A549 (cell line): ENCODE results near the gene DNAJC16.

ENCODE experiments used
- CBX8 ChIP-seq: fragments of 200-600 bp; sonication (generic); IDR thresholded peaks from 2 replicates; pipeline ENCODE4 v1.6.1; 2016
- CTCF ChIP-seq: fragments of >200 bp; sonication (Bioruptor Twin); formaldehyde crosslinking; IDR thresholded peaks from 3 replicates; pipeline ENCODE4 v1.5.1; 2016
- E2F6 ChIP-seq: IDR thresholded peaks from 2 replicates; pipeline ENCODE4 v1.6.1; 2012; ENCODE audit warnings: low read depth, borderline replicate concordance
- EP300 ChIP-seq, 2 experiments: fragments of >200 bp; sonication (Bioruptor Twin); formaldehyde crosslinking; IDR thresholded peaks; 2 replicates in 1 of 2; 3 replicates in 1 of 2; pipeline ENCODE4 v1.6.1; 2016 to 2017
- GATA3 ChIP-seq: IDR thresholded peaks from 2 replicates; pipeline ENCODE4 v1.6.1; 2012; ENCODE audit warnings: borderline replicate concordance
- NFE2L2 ChIP-seq: fragments of 150-350 bp; conservative IDR thresholded peaks from 2 replicates; pipeline ENCODE4 v1.6.1; 2014; ENCODE audit warnings: low read length
- POLR2A ChIP-seq: IDR thresholded peaks from 2 replicates; pipeline ENCODE4 v1.6.1; 2012; ENCODE audit warnings: mild to moderate bottlenecking, low read length
- POLR2AphosphoS2 ChIP-seq: conservative IDR thresholded peaks from 2 replicates; pipeline ENCODE4 v1.6.1; 2012; ENCODE audit warnings: low read length, improper control_type of control experiment, inconsistent platforms
- RAD21 ChIP-seq, 2 experiments: fragments of >200 bp in 1 of 2; sonication (Bioruptor Twin) in 1 of 2; formaldehyde crosslinking in 1 of 2; IDR thresholded peaks in 1 of 2; conservative IDR thresholded peaks in 1 of 2; 2 replicates in 1 of 2; 3 replicates in 1 of 2; pipeline ENCODE4 v1.6.1; 2012 to 2018; ENCODE audit warnings: inconsistent platforms in 1 of 2
- RCOR1 ChIP-seq: fragments of 150-350 bp; IDR thresholded peaks from 2 replicates; pipeline ENCODE4 v1.6.1; 2014; ENCODE audit warnings: antibody characterized with exemption, low read length, low read depth
- SMC3 ChIP-seq: fragments of >200 bp; sonication (Bioruptor Twin); formaldehyde crosslinking; IDR thresholded peaks from 3 replicates; pipeline ENCODE4 v1.6.1; 2018; ENCODE audit warnings: inconsistent platforms
- TP53 ChIP-seq: fragments of 250-450 bp; sonication (Bioruptor Pico); IDR thresholded peaks from 2 replicates; pipeline ENCODE4 v1.5.0; 2021; ENCODE audit warnings: mild to moderate bottlenecking, moderate library complexity

- no peak for TF ChIP-seq TP53 (CRISPR knock-in tag)
- no peak for TF ChIP-seq RAD21 (conservative IDR thresholded peaks at IDR 0.05 in 1 of 2, IDR thresholded peaks at IDR 0.05 in 1 of 2)
- TF ChIP-seq CTCF: no peak
- TF ChIP-seq POLR2A: no peak
- no peak for TF ChIP-seq RCOR1
- no peak for TF ChIP-seq NFE2L2
- TF ChIP-seq CBX8: no peak
- TF ChIP-seq SMC3: no peak
- no peak for TF ChIP-seq E2F6
- TF ChIP-seq POLR2AphosphoS2: no peak
- no peak for TF ChIP-seq EP300 (IDR thresholded peaks at IDR 0.05)
- no peak for TF ChIP-seq GATA3
Observed at GRCh38 chr1:15573477-15573876, 46.8 kb downstream of the DNAJC16 start.
